Bronchial epithelial cell (primary cell): Measurements from ENCODE around the gene OR52E6. TPM values are rescaled to one million over a fixed set of nuclear protein-coding genes. Genes with fewer than 3 reads are reported as not detected.

Experiments
- DNase-seq: peaks from one replicate; pipeline ENCODE4 v3.0.0-alpha.2; 2010; ENCODE audit warnings: low read depth
- FAIRE-seq: peaks from 2 replicates; lab custom pipeline; 2011; peaks lifted over from hg19 to GRCh38; lab: Jason Lieb, UNC
- H3K27me3 ChIP-seq: 2 replicates; pipeline ENCODE4 v1.5.1; 2011; ENCODE audit warnings: low read length; ENCODE audit not compliant: control insufficient read depth, insufficient read depth
- H3K36me3 ChIP-seq: 2 replicates; pipeline ENCODE4 v1.5.1; 2011; ENCODE audit warnings: low read length; ENCODE audit not compliant: control insufficient read depth, insufficient read depth
- H3K4me3 ChIP-seq: 2 replicates; pipeline ENCODE4 v1.5.1; 2011; ENCODE audit warnings: mild to moderate bottlenecking, low read depth, low read length, control low read depth
- CTCF ChIP-seq: IDR thresholded peaks from 2 replicates; pipeline ENCODE4 v1.5.1; 2011; ENCODE audit warnings: mild to moderate bottlenecking, moderate library complexity, low read length, control low read depth, inconsistent platforms; ENCODE audit not compliant: insufficient read depth, severe bottlenecking
- total RNA-seq: library from RNA; depleted of rRNA; stranded (reverse); fragments of >200 nt; gene quantifications from 2 replicates; pipeline ENCODE4 v1.2.1, GENCODE V29; 2014

OR52E6 gene
- total RNA-seq, 1 donor from 2014 or later = not detected

DNA sequence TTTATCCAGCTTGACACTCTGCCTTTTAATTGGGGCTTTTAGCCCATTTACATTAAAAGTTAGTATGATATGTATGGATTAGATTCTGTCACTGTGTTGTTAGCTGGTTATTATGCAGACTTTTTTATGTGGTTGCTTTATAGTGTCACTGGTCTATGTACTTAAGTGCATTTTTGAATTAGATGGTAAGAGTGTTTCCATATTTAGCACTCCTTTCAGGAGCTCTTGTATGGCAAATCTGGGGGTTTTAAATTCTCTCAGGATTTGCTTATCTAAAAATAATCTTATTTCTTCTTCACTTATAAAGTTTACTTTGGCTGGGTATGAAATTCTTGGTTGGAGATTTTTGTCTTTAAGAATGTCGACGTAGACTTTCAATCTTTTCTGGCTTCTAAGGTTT lies 4.0 kb downstream of the OR52E6 start:
- H3K27me3 ChIP-seq = no peaks in the 10 kb centered on the region
- no peak for DNase-seq
- TF ChIP-seq CTCF = no peak
- no peaks in the 10 kb centered on the region for H3K36me3 ChIP-seq
- no peak overlapping the region for H3K4me3 ChIP-seq
- no peak for FAIRE-seq

DNA sequence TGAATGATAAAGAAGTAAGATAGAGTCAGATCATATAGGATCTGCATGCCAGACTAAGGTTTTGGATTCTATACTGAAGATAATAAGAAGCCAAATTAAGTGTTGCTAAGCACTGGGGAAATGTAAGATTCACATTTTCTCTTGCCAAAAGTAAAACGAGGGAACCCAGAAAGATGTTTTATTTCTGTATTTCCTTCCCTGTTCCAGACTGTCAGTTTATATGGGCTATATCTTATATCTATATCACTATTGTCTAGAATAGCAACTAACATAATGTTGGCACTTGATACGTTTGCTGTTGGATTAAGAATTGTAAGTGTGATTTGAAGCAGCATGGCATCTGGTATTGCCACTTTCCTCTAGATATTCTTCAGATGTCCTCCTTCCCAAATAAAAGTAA lies 8.3 kb downstream of the OR52E6 start:
- FAIRE-seq (no peak), DNase-seq (no peak)
- Histone ChIP-seq H3K4me3 (no peak overlapping the region), H3K27me3 (no peaks in the 10 kb centered on the region), H3K36me3 (no peaks in the 10 kb centered on the region)
- no peak for TF ChIP-seq CTCF

- no peak for DNase-seq
- Histone ChIP-seq H3K4me3 (no peak overlapping the region), H3K27me3 (no peaks in the 10 kb centered on the region), H3K36me3 (no peaks in the 10 kb centered on the region)
- no peak for FAIRE-seq
- TF ChIP-seq CTCF = no peak
Measured at GRCh38 chr11:5831196-5831829, 10.4 kb downstream of the OR52E6 start.

DNA sequence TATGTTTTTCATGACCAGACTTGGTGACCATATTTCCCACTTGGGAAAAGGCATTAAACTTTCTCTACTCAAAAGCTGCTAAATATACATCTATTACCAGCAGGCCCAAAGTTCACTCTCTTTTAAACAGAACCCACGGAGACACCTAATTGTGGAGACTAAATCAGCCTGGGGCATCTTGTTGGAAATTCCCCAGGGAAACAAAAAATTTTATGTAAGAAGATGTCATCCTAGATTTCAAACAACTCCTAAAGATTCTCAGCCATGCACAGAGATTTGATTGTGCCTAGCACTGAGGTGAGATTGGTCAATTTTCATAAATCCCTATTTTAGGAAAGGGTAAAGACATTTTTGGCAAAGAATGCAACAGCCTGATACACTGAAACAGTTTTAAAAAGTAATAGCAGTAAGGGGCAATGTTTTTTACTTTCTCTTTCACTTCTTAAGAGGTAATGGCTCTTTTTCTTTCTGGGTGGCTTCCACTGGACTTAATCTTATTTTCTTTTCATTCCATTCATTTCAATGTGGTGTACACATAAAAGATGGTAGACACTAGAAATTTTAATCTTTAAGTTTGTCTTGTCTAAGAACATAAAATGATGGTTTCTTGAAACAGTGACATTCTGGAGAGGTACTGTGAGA lies 23.3 kb downstream of the OR52E6 start:
- FAIRE-seq (no peak), DNase-seq (no peak)
- no peaks in the 10 kb centered on the region for H3K27me3 ChIP-seq
- no peak overlapping the region for H3K4me3 ChIP-seq
- TF ChIP-seq CTCF = no peak
- no peaks in the 10 kb centered on the region for H3K36me3 ChIP-seq

DNA sequence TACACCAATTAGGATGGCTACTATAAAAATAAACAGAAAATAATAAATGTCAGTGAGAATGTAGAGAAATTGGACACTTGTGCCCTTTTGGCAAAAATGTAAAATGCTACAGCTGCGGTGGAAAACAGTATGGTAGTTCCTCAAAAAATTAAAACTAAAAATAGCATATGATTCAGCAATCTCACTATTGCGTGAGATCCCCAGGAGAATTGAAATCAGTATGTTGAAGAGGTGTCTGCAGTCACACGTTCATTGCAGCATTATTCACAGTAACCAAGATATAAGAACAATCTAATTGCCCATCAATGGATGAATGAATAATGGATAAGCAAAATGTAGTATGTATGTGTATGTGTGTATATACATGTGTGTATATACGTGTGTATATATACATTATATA lies 26.2 kb downstream of the OR52E6 start:
- no peak for TF ChIP-seq CTCF
- no peaks in the 10 kb centered on the region for H3K36me3 ChIP-seq
- H3K27me3 ChIP-seq = no peaks in the 10 kb centered on the region
- FAIRE-seq = no peak
- no peak for DNase-seq
- H3K4me3 ChIP-seq = no peak overlapping the region
